ENCODE results near the gene SLC38A10. TPM values are rescaled to one million over a fixed set of nuclear protein-coding genes. Genes with fewer than 3 reads are reported as not detected.

Gene SLC38A10
- total RNA-seq, 1 donor from 2014 or later = 162 TPM

GRCh38 chr17:81258292-81258691, 36.8 kb downstream of the SLC38A10 start:
- no peak for DNase-seq (ENCODE audit: extremely low read depth, low read depth, low spot score)

- no peak for DNase-seq (ENCODE audit: extremely low read depth, low read depth, low spot score)
These were observed 37.6 kb downstream of the SLC38A10 start for GRCh38 chr17:81257533-81257932.

DNA sequence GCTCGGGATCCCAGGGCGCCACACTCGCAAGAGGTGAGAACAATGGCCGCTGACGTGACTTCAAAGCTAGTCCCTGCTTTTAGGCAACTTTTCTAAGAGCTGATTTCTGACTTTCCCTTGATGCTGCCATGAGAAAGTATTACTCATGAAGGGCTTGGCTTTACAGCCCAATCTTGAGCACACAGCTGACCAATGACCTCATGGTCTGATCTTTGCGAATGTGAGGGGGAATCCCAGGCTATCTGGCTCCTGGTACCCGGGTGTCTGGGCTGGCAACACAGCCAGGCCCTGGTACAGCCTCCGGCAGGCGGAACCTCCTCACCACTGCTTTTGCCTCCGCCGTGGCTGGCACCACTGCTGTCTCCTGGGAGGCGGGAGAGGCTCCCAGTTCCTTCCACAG, 38.5 kb downstream of the SLC38A10 start:
- DNase-seq (ENCODE audit: extremely low read depth, low read depth, low spot score) = no peak

- peak; percentile 25 for DNase-seq (ENCODE audit: extremely low read depth, low read depth, low spot score)
These were observed 40.0 kb downstream of the SLC38A10 start for GRCh38 chr17:81254955-81255717.

DNA sequence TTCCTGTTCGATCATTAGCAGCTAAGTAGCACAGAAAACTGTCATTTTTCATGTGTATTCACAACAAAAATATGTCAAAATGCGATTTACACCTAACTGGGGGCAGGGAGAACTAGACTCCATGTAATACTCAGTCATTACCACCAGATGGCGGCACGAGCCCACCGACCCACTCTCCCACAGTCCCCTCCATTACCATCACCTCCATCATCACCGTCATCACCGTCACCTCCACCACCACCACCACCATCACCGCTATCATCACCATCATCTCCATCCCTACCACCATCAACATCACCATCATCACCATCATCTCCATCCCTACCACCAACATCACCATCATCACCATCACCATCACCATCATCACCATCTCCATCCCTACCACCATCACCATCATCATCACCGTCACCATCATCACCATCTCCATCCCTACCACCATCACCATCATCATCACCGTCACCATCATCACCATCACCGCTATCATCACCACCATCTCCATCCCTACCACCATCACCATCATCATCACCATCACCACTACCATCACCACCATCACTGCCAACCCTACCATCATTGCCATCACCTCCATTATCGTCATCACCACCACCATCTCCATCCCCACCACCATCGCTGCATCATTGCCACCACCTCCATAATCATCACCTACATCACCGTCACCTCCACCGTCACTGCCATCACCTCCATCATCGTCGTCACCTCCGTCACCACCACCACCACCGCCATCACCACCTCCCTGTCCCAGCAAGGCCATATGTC, 41.6 kb downstream of the SLC38A10 start:
- no peak for DNase-seq (ENCODE audit: extremely low read depth, low read depth, low spot score)

DNA sequence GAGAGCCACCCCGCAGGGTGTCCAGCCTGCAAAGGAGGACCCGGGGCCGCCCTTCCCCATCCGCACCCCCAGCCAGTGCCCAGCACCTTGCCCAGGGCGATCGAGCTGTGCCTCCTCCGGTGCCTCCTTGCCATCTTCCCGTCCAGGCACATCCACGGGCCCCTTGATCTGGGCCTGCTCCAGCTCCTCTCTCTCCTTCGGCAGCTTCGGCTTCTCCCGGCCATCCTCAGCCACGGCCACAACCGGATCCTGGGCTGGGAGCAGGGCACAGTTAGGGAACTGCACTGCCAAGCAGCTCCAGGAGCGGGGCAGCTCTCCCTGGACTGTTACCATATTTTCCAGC, 42.1 kb downstream of the SLC38A10 start:
- DNase-seq (ENCODE audit: extremely low read depth, low read depth, low spot score) = no peak

GRCh38 chr17:81252326-81252986, 42.7 kb downstream of the SLC38A10 start:
- DNase-seq (ENCODE audit: extremely low read depth, low read depth, low spot score) = no peak

DNA sequence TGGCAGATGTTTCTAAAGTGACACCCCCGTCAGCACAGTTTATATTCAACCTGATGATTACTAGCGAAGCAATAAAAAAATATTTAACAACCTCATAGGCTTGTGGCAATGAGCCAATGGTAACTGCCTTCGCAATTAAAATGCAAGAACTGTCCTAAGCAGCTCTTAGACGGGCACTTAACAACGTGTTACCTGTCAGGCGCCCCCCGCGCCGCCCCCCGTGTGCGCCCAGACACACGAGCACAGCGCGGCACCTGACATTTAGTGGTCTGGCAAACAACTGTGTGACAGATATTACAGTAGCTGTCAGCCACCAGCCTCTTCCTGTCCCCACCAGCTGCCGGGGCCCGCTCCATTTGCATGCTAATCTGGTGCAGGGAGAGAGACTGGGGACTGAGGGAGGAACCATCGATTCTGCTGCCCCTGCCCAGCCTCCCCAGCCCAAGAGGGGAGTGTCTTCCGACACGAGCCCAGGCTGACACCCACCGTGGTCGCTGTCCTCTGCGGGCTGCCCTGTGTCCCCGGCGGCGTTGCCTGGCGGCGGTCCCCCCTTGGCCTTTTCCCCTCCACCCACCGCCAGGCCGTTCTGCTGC, 43.3 kb downstream of the SLC38A10 start:
- no peak for DNase-seq (ENCODE audit: extremely low read depth, low read depth, low spot score)

DNA sequence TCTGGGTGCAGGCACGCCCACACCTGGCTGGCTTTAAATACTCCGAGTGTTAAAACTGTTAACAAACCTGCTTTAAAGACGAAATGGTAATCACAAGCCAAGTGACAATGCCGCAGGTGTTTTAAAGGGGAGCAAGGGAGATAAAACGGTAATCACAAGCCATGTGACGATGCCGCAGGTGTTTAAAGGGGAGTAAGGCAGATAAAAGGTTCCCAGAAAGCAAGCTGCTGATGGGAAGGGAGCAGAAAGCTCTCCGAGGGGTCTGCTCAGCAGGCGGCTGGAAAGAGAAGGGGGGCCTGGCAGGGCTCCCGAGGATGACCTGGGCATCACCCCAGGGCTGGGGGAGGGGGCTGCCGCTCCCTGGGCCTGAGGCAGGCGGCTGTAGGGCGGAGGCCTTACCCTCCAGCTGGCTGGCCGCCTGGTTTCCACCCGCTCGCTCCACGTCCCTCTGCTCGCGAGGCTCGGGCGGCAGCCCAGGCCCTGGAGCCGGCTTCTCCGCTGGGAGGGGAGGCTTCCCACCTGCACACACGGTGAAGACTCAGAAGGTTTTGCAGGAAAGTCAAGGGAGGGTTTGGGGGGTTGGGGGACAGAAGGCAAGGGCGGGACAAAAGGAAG, 43.9 kb downstream of the SLC38A10 start:
- DNase-seq (ENCODE audit: extremely low read depth, low read depth, low spot score) = no peak

DNA sequence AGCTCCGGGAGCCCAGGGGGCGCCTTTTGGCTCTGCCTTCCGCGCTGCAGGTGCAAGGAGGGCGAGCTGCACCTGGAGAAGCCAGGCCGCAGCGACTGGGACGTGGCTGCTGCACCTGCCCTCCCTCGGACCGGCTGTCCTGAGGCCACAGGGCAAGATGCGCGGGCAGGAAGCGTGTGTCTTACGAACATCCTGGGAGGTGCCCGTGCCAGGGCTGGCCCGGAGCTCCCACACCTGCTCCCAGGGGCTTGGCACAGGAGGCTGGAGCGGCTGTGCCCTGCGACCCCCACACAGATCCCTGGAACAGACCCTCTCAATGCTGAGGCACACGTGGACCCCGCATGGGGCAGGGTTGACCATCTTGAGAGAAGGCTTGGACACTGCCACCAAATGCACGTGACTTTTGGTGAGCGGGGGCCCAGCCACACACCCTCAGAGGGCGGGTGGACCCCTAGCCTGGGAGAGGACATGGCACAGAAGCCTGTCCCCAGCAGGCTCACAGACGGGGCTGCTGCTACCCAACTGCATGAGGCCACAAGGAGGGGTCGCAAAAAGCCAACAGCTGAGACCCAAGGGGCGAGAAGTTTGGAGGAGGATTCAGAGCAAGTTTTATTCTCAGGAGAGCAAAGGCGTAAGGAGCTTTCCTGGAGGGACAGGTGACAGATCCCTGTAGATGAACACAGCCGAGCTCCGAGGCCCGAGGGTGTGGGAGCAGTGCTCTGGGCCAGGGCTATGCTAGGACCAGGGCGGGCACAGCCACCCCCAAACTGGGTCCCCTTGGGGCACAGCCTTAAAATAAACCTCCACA, 44.6 kb downstream of the SLC38A10 start:
- DNase-seq (ENCODE audit: extremely low read depth, low read depth, low spot score) = no peak

DNA sequence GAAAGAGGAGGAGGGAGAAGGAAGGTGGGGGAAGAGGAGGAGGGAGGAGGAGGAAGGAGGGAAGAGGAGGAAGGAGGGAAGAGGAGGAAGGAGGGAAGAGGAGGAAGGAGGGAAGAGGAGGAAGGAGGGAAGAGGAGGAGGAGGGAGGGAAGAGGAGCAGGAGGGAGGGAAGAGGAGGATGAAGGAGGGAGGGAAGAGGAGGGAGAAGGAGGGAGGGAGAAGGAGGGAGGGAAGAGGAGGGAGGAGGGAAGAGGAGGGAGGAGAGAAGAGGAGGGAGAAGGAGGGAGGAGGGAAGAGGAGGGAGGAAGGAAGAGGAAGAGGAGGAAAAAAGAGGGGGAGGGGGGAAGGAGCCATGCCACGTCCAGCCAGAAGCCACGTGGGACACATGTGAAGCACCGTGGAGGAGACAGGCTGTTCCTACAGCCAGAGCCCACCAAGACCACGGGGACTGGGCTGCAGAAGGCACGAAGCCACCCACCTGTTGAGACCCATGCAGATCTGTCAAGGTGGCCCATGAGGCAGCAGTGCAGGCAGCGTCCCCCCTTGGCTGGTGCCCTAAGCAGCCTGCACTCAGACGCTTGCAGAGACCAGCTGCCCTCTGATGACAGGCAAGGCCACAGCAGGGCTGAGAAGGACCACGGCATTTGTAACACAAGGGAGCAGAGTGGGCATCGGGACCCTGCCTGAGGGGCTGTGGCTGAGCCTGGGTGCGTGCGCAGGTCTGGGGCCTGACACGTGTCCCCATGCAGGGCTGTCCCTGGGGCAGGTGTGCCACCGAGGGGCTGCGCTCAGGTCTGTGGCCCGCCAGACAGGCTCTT, 45.7 kb downstream of the SLC38A10 start:
- DNase-seq (ENCODE audit: extremely low read depth, low read depth, low spot score) = no peak

DNA sequence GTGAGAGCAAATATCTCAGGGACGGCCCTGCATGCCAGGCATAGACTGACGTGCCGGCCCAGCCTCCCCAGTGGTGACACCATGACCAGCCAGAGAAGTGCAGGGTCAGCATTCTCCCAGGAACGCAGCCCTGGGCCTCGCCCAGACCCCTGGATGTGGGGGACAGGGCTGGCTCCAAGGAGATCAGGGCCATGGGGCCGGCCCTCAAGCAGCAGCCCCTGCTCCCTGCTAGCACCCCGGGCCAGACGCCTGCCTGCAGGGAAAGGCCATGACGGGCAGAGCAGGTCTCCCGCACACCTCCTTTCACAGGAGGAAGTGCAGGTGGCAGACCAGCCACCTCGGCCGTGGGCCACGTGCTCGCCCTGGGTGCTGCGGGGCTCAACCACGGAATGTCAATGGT, 46.5 kb downstream of the SLC38A10 start:
- DNase-seq (ENCODE audit: extremely low read depth, low read depth, low spot score) = no peak

DNA sequence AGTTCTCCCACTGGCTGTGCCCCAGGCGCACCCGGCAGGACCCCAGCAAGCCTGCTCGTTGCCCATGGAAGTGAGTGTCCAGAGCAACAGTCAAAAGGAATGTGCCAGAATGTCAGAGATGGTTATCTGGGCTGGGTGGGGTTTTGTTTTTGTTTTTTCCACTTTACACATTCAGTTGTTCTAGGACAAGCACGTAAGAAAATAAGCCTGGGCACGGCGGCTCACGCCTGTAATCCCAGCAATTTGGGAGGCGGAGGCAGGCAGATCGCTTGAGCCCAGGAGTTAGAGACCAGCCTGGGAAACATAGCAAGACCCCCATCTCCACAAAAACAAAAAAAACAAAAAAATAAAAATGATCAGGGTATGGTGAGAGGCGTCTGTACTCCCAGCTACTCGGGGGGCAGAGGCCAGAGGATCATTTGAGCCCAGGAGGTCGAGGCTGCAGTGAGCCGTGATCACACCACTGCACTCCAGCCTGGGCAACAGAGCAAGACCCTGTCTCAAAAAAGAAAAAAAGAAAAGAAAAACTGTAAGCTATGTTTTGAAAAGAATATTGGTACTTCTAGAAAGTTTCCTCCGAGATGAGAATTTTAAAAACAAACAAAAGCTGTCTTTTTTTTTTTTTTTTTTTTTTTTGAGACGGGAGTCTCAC, 47.6 kb downstream of the SLC38A10 start:
- no peak for DNase-seq (ENCODE audit: extremely low read depth, low read depth, low spot score)

- no peak for DNase-seq (ENCODE audit: extremely low read depth, low read depth, low spot score)
These were observed 48.3 kb downstream of the SLC38A10 start for GRCh38 chr17:81246679-81247338.

- DNase-seq (ENCODE audit: extremely low read depth, low read depth, low spot score) = no peak
These were observed 48.8 kb downstream of the SLC38A10 start for GRCh38 chr17:81246343-81246670.

GRCh38 chr17:81245665-81246342, 49.3 kb downstream of the SLC38A10 start:
- no peak for DNase-seq (ENCODE audit: extremely low read depth, low read depth, low spot score)

DNA sequence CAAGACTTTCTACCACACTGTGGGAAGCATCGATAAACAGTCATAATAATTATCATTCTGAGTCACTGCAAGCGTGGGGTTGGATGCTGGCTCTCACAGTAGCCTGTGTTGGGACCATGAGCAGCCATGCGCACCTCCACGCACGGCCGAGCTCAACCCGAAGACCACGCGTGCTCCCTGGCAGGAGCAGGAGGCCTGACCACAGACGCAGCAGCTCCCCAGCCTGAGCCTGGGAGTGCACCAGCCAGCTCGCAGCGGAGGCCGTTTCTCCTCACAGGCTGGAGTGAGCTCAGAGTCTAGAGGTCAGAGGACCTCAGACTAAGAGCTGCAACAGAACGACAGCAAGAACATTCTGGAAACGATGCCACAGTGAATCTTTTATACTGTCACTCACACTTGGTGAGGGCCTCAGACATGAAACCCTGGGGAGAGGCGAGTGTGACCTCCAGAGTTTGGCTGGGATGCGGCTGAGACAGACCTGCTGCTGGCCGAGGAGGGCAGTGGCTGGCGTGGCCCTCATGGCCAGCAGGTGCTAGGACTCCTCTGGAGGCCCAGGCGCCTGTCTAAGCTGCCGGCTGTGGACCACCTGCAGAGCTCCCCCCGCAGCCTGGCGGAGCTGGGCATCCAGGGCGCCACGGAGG, 50.0 kb downstream of the SLC38A10 start:
- DNase-seq (ENCODE audit: extremely low read depth, low read depth, low spot score) = no peak
